SK-N-SH (cell line): ENCODE results near the gene TJAP1. TPM values are rescaled to one million over a fixed set of nuclear protein-coding genes. Genes with fewer than 3 reads are reported as not detected.
"Not testable (repeated sequence)": the region's sequence is repeated elsewhere in the genome, so short reads cannot be mapped to it uniquely, and the experiment has no call there.

Source experiments
- CTCF ChIA-PET: fragments of 300-600, 350-600 bp; formaldehyde crosslinking; extraction: SDS; loops from one replicate; lab custom pipeline; 2021; lab: Yijun Ruan, JAX
- POLR2A ChIA-PET: fragments of 350-600 bp; sonication (Branson Sonifier 250); formaldehyde crosslinking; extraction: SDS; loops from one replicate; lab custom pipeline; 2020; ENCODE audit warnings: antibody characterized with exemption, inconsistent platforms; lab: Yijun Ruan, JAX
- DNase-seq: peaks from one replicate; pipeline ENCODE4 v3.0.0; 2012
- H2AFZ ChIP-seq: fragments of 200-600 bp; sonication (generic); 2 replicates; pipeline ENCODE4 v1.8.1; 2016; ENCODE audit warnings: antibody characterized with exemption, mild to moderate bottlenecking, low read depth
- H3F3A ChIP-seq: fragments of 200-600 bp; sonication (generic); replicated peaks from 2 replicates; pipeline ENCODE3; 2016; ENCODE audit warnings: antibody characterized with exemption, mild to moderate bottlenecking; ENCODE audit not compliant: insufficient read depth
- H3K27ac ChIP-seq, 2 experiments: fragments of 200-500 bp in 1 of 2; fragments of 200-600 bp in 1 of 2; sonication (Bioruptor generic) in 1 of 2; sonication (generic), shearing (Covaris generic) in 1 of 2; 2 replicates each; pipeline versions ENCODE4 v1.5.1 to v1.6.1; 2014 to 2016; ENCODE audit warnings: low read depth in 2 of 2, inconsistent platforms in 1 of 2, low read length in 1 of 2, mild to moderate bottlenecking in 1 of 2, mixed read lengths in 1 of 2
- H3K27me3 ChIP-seq: fragments of 200-600 bp; sonication (generic), shearing (Covaris generic); 2 replicates; pipeline ENCODE4 v1.6.1; 2016; ENCODE audit warnings: mixed run types; ENCODE audit not compliant: insufficient read depth
- H3K36me3 ChIP-seq, 2 experiments: fragments of 200-500 bp in 1 of 2; fragments of 200-600 bp in 1 of 2; sonication (Bioruptor generic) in 1 of 2; sonication (generic) in 1 of 2; replicated peaks in 1 of 2; 2 replicates each; pipeline versions ENCODE3 to v1.5.1; 2014 to 2016; ENCODE audit warnings: low read length in 1 of 2, mild to moderate bottlenecking in 1 of 2; ENCODE audit not compliant: insufficient read depth in 2 of 2, control insufficient read depth in 1 of 2
- H3K4me1 ChIP-seq, 2 experiments: fragments of 200-500 bp in 1 of 2; fragments of 200-600 bp in 1 of 2; sonication (Bioruptor generic) in 1 of 2; sonication (generic), shearing (Covaris generic) in 1 of 2; 2 replicates each; pipeline versions ENCODE4 v1.5.1 to v1.6.1; 2014 to 2016; ENCODE audit warnings: low read depth in 1 of 2, low read length in 1 of 2, mixed run types in 1 of 2; ENCODE audit not compliant: insufficient read depth in 2 of 2, control insufficient read depth in 1 of 2
- H3K4me2 ChIP-seq: fragments of 200-600 bp; sonication (generic), shearing (Covaris generic); 2 replicates; pipeline ENCODE4 v1.6.1; 2017; ENCODE audit warnings: mixed run types
- H3K4me3 ChIP-seq, 2 experiments: fragments of 200-500 bp in 1 of 2; fragments of 200-600 bp in 1 of 2; sonication (Bioruptor generic) in 1 of 2; sonication (generic), shearing (Covaris generic) in 1 of 2; 2 replicates each; pipeline versions ENCODE4 v1.5.1 to v1.8.1; 2014 to 2016; ENCODE audit warnings: low read depth in 2 of 2, inconsistent platforms in 1 of 2, low read length in 1 of 2, mild to moderate bottlenecking in 1 of 2, mixed read lengths in 1 of 2, moderate library complexity in 1 of 2
- H3K79me2 ChIP-seq: fragments of 200-600 bp; sonication (generic); 2 replicates; pipeline ENCODE4 v1.8.1; 2017; ENCODE audit warnings: mild to moderate bottlenecking; ENCODE audit not compliant: insufficient read depth
- H3K9ac ChIP-seq: fragments of 200-600 bp; sonication (generic); 2 replicates; pipeline ENCODE4 v1.6.1; 2017; ENCODE audit warnings: mixed run types
- H3K9me2 ChIP-seq: fragments of 200-600 bp; sonication (generic); 2 replicates; pipeline ENCODE4 v1.6.1; 2017; ENCODE audit warnings: mixed run types
- H3K9me3 ChIP-seq: fragments of 200-600 bp; sonication (generic); 2 replicates; pipeline ENCODE4 v1.6.1; 2017; ENCODE audit warnings: mixed run types, mild to moderate bottlenecking, moderate library complexity
- H4K20me1 ChIP-seq: fragments of 200-600 bp; sonication (generic); 2 replicates; pipeline ENCODE4 v1.6.1; 2017; ENCODE audit warnings: mild to moderate bottlenecking, mixed run types; ENCODE audit not compliant: insufficient read depth
- CHD2 ChIP-seq: fragments of 150-350 bp; IDR thresholded peaks from 2 replicates; pipeline ENCODE4 v1.6.1; 2018; ENCODE audit warnings: low read length; ENCODE audit not compliant: partially characterized antibody
- EP300 ChIP-seq, 2 experiments: IDR thresholded peaks; 2 replicates each; pipeline versions ENCODE4 v1.4.0 to v1.6.1; 2012; ENCODE audit warnings: borderline replicate concordance in 1 of 2, low read depth in 1 of 2, low read length in 1 of 2
- FOSL2 ChIP-seq: IDR thresholded peaks from 2 replicates; pipeline ENCODE4 v1.4.0; 2012; ENCODE audit warnings: low read depth, mild to moderate bottlenecking, moderate library complexity, borderline replicate concordance
- FOXM1 ChIP-seq: IDR thresholded peaks from 2 replicates; pipeline ENCODE4 v1.4.0; 2012; ENCODE audit warnings: low read depth, mild to moderate bottlenecking
- GABPA ChIP-seq: IDR thresholded peaks from 2 replicates; pipeline ENCODE4 v1.4.0; 2012; ENCODE audit warnings: low read depth, mild to moderate bottlenecking
- MXI1 ChIP-seq: IDR thresholded peaks from 2 replicates; pipeline ENCODE4 v1.6.1; 2012; ENCODE audit warnings: mild to moderate bottlenecking, low read depth, low read length, improper control_type of control experiment
- NFIC ChIP-seq: IDR thresholded peaks from 2 replicates; pipeline ENCODE4 v1.4.0; 2012; ENCODE audit warnings: borderline replicate concordance
- NRF1 ChIP-seq: IDR thresholded peaks from 2 replicates; pipeline ENCODE4 v1.6.1; 2012; ENCODE audit warnings: low read depth, mild to moderate bottlenecking, low read length
- RCOR1 ChIP-seq: fragments of 150-350 bp; IDR thresholded peaks from 2 replicates; pipeline ENCODE4 v1.6.1; 2017; ENCODE audit warnings: antibody characterized with exemption, low read length
- RFX5 ChIP-seq: IDR thresholded peaks from 2 replicates; pipeline ENCODE4 v1.6.1; 2012; ENCODE audit warnings: mild to moderate bottlenecking, improper control_type of control experiment, low read length
- RXRA ChIP-seq: IDR thresholded peaks from 2 replicates; pipeline ENCODE4 v1.4.0; 2012; ENCODE audit warnings: low read depth, mild to moderate bottlenecking, borderline replicate concordance
- SIN3A ChIP-seq: IDR thresholded peaks from 2 replicates; pipeline ENCODE4 v1.6.1; 2012; ENCODE audit warnings: low read depth, mild to moderate bottlenecking, low read length, moderate library complexity, borderline replicate concordance
- TAF1 ChIP-seq: IDR thresholded peaks from 2 replicates; pipeline ENCODE4 v1.6.1; 2012; ENCODE audit warnings: low read depth, mild to moderate bottlenecking, low read length, moderate library complexity, borderline replicate concordance
- TCF12 ChIP-seq: IDR thresholded peaks from 2 replicates; pipeline ENCODE4 v1.4.0; 2012
- TEAD4 ChIP-seq: IDR thresholded peaks from 2 replicates; pipeline ENCODE4 v1.4.0; 2012; ENCODE audit warnings: mild to moderate bottlenecking, borderline replicate concordance; ENCODE audit not compliant: insufficient read depth
- WGBS: methylation state at CpG from one replicate; pipeline ENCODE4 v1.1.6; 2017; ENCODE audit warnings: low lambda C conversion rate; 5-methylcytosine and 5-hydroxymethylcytosine counted together
- polyA plus RNA-seq, 3 experiments: library from polyadenylated mRNA; depleted of rRNA; stranded (reverse); fragments of >200 nt; gene quantifications; 2 replicates each; pipeline ENCODE4 v1.2.3, GENCODE V29; 2012
- TF ChIP-seq, protein P1 (sequence below): IDR thresholded peaks from 2 replicates; pipeline ENCODE4 v1.4.0; 2012; ENCODE audit warnings: low read depth
- TF ChIP-seq, protein P2 (sequence below): IDR thresholded peaks from 2 replicates; pipeline ENCODE4 v1.4.0; 2012; ENCODE audit warnings: low read depth, borderline replicate concordance
- TF ChIP-seq, protein P3 (sequence below): fragments of 150-350 bp; IDR thresholded peaks from 2 replicates; pipeline ENCODE4 v1.6.1; 2016; ENCODE audit warnings: mild to moderate bottlenecking, low read depth, low read length

The TJAP1 gene
- polyA plus RNA-seq, 1 of the 3 experiments (the other 2 are of a cell fraction) = 39.5 TPM

DNA sequence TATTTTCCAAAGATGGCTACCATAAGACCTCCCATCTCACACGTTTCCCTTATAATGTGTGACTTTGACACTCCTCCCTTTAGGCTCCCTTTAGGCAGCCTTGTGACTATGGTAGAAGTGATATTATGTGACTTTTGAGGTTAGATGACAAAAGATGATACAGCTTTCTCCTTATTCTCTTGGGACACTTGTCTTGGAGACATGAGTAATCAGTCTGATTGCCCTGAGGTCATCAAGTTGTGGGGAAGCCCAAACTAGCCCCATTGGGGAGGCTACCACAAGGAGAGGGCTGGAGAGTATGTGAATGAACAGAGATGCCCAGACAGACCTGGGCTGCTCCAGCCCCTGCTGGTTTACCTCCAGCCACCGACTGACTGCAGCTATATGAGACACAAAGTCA lies 11.4 kb upstream of the TJAP1 start:
- TF ChIP-seq NRF1 = no peak
- ChIA-PET POLR2A (no interaction called here), CTCF (interaction anchor here (1.2 to 14.6 kb wide), 2 partner anchors 11 to 34 kb away, joined by 5 to 382 read pairs; partner anchors contain the start of genes DLK2 and LRRC73)
- H3K27me3 ChIP-seq = peaks cover 4% of the 10 kb centered on the region; the same call in 1 of the 2 replicates
- no peaks in the 10 kb centered on the region for H3F3A ChIP-seq
- H3K9me3 ChIP-seq = no peaks in the 10 kb centered on the region
- DNase-seq = no peak
- H3K4me1 ChIP-seq = no peaks in the 10 kb centered on the region
- H4K20me1 ChIP-seq = no peaks in the 10 kb centered on the region
- H3K27ac ChIP-seq = no peak overlapping the region
- H3K4me3 ChIP-seq = no peak overlapping the region
- WGBS = 32% methylated on average over 2 of the region's 2 CpGs
- H3K9ac ChIP-seq = no peak overlapping the region
- H3K9me2 ChIP-seq = no peaks in the 10 kb centered on the region
- H3K36me3 ChIP-seq = no peaks in the 10 kb centered on the region
- no peak overlapping the region for H2AFZ ChIP-seq
- no peaks in the 10 kb centered on the region for H3K79me2 ChIP-seq
- H3K4me2 ChIP-seq = no peak overlapping the region

DNA sequence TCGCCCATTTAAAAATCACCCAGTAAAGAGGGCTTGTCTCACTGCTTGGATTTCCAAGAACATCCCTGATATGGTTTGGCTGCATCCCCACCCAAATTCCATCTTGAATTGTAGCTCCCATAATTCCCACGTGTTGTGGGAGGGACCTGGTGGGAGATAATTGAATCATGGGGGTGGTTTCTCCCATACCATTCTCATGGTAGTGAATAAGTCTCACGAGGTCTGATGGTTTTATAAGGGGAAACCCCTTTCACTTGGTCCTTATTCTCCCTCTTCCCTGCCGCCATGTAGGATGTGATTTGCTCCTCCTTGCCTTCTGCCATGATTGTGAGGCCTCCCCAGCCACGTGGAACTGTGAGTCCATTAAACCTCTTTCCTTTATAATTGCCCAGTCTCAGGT lies 10.1 kb upstream of the TJAP1 start:
- H4K20me1 ChIP-seq, H3K4me3 ChIP-seq, H3K9me3 ChIP-seq, DNase-seq, H3K4me1 ChIP-seq, H3K27ac ChIP-seq, H3F3A ChIP-seq, H3K27me3 ChIP-seq, H3K9ac ChIP-seq, H3K4me2 ChIP-seq, H3K9me2 ChIP-seq, POLR2A ChIA-PET, H3K79me2 ChIP-seq, H2AFZ ChIP-seq, H3K36me3 ChIP-seq: not testable (repeated sequence)
- WGBS = 41% methylated on average over 5 of the region's 5 CpGs
- CTCF ChIA-PET = interaction anchor here (1.4 to 1.5 kb wide), 2 partner anchors 23 to 40 kb away, joined by 4 to 7 read pairs; no protein-coding TSS in a partner anchor

DNA sequence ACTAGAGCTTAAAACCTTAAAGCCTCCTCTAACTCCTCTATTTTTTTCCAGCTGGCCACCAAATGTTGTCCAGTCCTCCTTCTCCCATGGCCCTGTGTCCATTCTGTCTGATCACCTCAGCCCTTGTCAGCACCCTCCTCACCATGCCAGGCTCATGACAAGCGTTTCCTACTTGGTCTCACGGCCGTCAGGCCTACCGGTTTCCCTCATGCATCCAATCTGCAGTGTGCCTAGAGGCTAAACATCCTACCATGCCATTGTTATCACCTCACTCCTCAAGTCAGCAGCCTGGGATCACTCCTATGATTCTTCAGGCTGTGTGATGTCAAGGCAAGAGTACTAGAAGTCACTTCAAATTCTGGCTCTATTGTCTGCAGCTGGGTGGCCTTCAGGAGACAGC lies 9.6 kb upstream of the TJAP1 start:
- H3K9me2 ChIP-seq = no peaks in the 10 kb centered on the region
- no peaks in the 10 kb centered on the region for H4K20me1 ChIP-seq
- H3F3A ChIP-seq = no peaks in the 10 kb centered on the region
- ChIA-PET CTCF (interaction anchor here (1.4 to 1.5 kb wide), 2 partner anchors 23 to 39 kb away, joined by 4 to 7 read pairs; no protein-coding TSS in a partner anchor), POLR2A (no interaction called here)
- H3K27me3 ChIP-seq = peaks cover 4% of the 10 kb centered on the region; the same call in 1 of the 2 replicates
- DNase-seq = no peak
- no peaks in the 10 kb centered on the region for H3K79me2 ChIP-seq
- H3K9ac ChIP-seq = no peak overlapping the region
- no peaks in the 10 kb centered on the region for H3K4me1 ChIP-seq
- WGBS = 63% methylated on average over 4 of the region's 4 CpGs
- H3K9me3 ChIP-seq = no peaks in the 10 kb centered on the region
- H3K4me2 ChIP-seq = no peak overlapping the region
- no peaks in the 10 kb centered on the region for H3K36me3 ChIP-seq
- no peak overlapping the region for H3K4me3 ChIP-seq
- H2AFZ ChIP-seq = no peak overlapping the region
- H3K27ac ChIP-seq = no peak overlapping the region
- TF ChIP-seq, protein P1, sequence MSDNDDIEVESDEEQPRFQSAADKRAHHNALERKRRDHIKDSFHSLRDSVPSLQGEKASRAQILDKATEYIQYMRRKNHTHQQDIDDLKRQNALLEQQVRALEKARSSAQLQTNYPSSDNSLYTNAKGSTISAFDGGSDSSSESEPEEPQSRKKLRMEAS = no peak
- TF ChIP-seq FOSL2 (no peak), FOXM1 (no peak), TEAD4 (no peak), RXRA (no peak), MXI1 (no peak), TAF1 (no peak), EP300 (IDR thresholded peaks at IDR 0.05; ENCODE audit: borderline replicate concordance in 1 of 2, low read depth in 1 of 2, low read length in 1 of 2) (no peak), TCF12 (no peak), SIN3A (no peak), NFIC (no peak), RFX5 (no peak), RCOR1 (no peak), CHD2 (no peak), GABPA (no peak)
- TF ChIP-seq, protein P2, sequence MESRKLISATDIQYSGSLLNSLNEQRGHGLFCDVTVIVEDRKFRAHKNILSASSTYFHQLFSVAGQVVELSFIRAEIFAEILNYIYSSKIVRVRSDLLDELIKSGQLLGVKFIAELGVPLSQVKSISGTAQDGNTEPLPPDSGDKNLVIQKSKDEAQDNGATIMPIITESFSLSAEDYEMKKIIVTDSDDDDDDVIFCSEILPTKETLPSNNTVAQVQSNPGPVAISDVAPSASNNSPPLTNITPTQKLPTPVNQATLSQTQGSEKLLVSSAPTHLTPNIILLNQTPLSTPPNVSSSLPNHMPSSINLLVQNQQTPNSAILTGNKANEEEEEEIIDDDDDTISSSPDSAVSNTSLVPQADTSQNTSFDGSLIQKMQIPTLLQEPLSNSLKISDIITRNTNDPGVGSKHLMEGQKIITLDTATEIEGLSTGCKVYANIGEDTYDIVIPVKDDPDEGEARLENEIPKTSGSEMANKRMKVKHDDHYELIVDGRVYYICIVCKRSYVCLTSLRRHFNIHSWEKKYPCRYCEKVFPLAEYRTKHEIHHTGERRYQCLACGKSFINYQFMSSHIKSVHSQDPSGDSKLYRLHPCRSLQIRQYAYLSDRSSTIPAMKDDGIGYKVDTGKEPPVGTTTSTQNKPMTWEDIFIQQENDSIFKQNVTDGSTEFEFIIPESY = no peak
- TF ChIP-seq, protein P3, sequence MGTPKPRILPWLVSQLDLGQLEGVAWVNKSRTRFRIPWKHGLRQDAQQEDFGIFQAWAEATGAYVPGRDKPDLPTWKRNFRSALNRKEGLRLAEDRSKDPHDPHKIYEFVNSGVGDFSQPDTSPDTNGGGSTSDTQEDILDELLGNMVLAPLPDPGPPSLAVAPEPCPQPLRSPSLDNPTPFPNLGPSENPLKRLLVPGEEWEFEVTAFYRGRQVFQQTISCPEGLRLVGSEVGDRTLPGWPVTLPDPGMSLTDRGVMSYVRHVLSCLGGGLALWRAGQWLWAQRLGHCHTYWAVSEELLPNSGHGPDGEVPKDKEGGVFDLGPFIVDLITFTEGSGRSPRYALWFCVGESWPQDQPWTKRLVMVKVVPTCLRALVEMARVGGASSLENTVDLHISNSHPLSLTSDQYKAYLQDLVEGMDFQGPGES = no peak
